HUES6 (cell line): ENCODE measurements around the gene RBMS1.

Experiments used
- H3K27ac ChIP-seq: 2 replicates; pipeline ENCODE4 v1.7.0; 2013; ENCODE audit warnings: low read depth, mild to moderate bottlenecking, low read length, inconsistent platforms
- H3K27me3 ChIP-seq: 2 replicates; pipeline ENCODE4 v1.6.1; 2013; ENCODE audit warnings: low read length; ENCODE audit not compliant: control insufficient read depth, insufficient read depth
- H3K36me3 ChIP-seq: 2 replicates; pipeline ENCODE4 v1.6.1; 2013; ENCODE audit warnings: low read length; ENCODE audit not compliant: control insufficient read depth, insufficient read depth
- H3K4me1 ChIP-seq: 2 replicates; pipeline ENCODE4 v1.6.1; 2013; ENCODE audit warnings: low read length; ENCODE audit not compliant: control insufficient read depth, insufficient read depth
- H3K4me3 ChIP-seq: 2 replicates; pipeline ENCODE4 v1.5.1; 2013; ENCODE audit warnings: low read depth, low read length
- H3K9ac ChIP-seq: one replicate; pipeline ENCODE4 v1.6.1; 2013; ENCODE audit warnings: mild to moderate bottlenecking, low read length
- H3K9me3 ChIP-seq: 2 replicates; pipeline ENCODE4 v1.6.1; 2013; ENCODE audit warnings: low read depth, low read length; ENCODE audit not compliant: control insufficient read depth, insufficient read depth

Gene RBMS1

GRCh38 chr2:160379399-160379798 is 114.2 kb downstream of the RBMS1 start:
- Histone ChIP-seq H3K4me1 (peaks cover 49% of the 10 kb centered on the region), H3K9ac (no peak overlapping the region), H3K27me3 (no peaks in the 10 kb centered on the region), H3K9me3 (no peaks in the 10 kb centered on the region), H3K36me3 (no peaks in the 10 kb centered on the region), H3K27ac (no peak overlapping the region), H3K4me3 (no peak overlapping the region)

GRCh38 chr2:160377204-160377995 is 116.2 kb downstream of the RBMS1 start:
- no peak overlapping the region for H3K4me3 ChIP-seq
- H3K36me3 ChIP-seq, result no peaks in the 10 kb centered on the region
- H3K27me3 ChIP-seq, result no peaks in the 10 kb centered on the region
- H3K9me3 ChIP-seq, result no peaks in the 10 kb centered on the region
- H3K4me1 ChIP-seq, result peaks cover 64% of the 10 kb centered on the region
- no peak overlapping the region for H3K27ac ChIP-seq
- no peak overlapping the region for H3K9ac ChIP-seq

- Histone ChIP-seq H3K27ac (no peak overlapping the region), H3K4me1 (peaks cover 67% of the 10 kb centered on the region), H3K4me3 (no peak overlapping the region), H3K9ac (no peak overlapping the region), H3K36me3 (no peaks in the 10 kb centered on the region), H3K9me3 (no peaks in the 10 kb centered on the region), H3K27me3 (no peaks in the 10 kb centered on the region)
These were observed 117.0 kb downstream of the RBMS1 start for GRCh38 chr2:160376576-160376975.

GRCh38 chr2:160375802-160376469 is 117.7 kb downstream of the RBMS1 start:
- Histone ChIP-seq H3K9ac (no peak overlapping the region), H3K27ac (no peak overlapping the region), H3K4me3 (no peak overlapping the region), H3K36me3 (no peaks in the 10 kb centered on the region), H3K4me1 (peaks cover 68% of the 10 kb centered on the region), H3K27me3 (no peaks in the 10 kb centered on the region), H3K9me3 (no peaks in the 10 kb centered on the region)

- H3K9ac ChIP-seq, result no peak overlapping the region
- no peaks in the 10 kb centered on the region for H3K9me3 ChIP-seq
- H3K36me3 ChIP-seq, result no peaks in the 10 kb centered on the region
- H3K4me3 ChIP-seq, result no peak overlapping the region
- no peaks in the 10 kb centered on the region for H3K27me3 ChIP-seq
- H3K27ac ChIP-seq, result no peak overlapping the region
- peaks cover 61% of the 10 kb centered on the region for H3K4me1 ChIP-seq
These were observed 118.6 kb downstream of the RBMS1 start for GRCh38 chr2:160375037-160375436.

GRCh38 chr2:160373666-160374065 is 119.9 kb downstream of the RBMS1 start:
- Histone ChIP-seq H3K27me3 (no peaks in the 10 kb centered on the region), H3K4me1 (peaks cover 63% of the 10 kb centered on the region), H3K9ac (no peak overlapping the region), H3K9me3 (no peaks in the 10 kb centered on the region), H3K36me3 (no peaks in the 10 kb centered on the region), H3K4me3 (no peak overlapping the region), H3K27ac (no peak overlapping the region)

- Histone ChIP-seq H3K36me3 (no peaks in the 10 kb centered on the region), H3K27ac (no peak overlapping the region), H3K9me3 (no peaks in the 10 kb centered on the region), H3K9ac (no peak overlapping the region), H3K4me1 (peaks cover 65% of the 10 kb centered on the region), H3K27me3 (no peaks in the 10 kb centered on the region), H3K4me3 (no peak overlapping the region)
These were observed 120.3 kb downstream of the RBMS1 start for GRCh38 chr2:160373263-160373662.

- no peaks in the 10 kb centered on the region for H3K9me3 ChIP-seq
- H3K27me3 ChIP-seq, result no peaks in the 10 kb centered on the region
- H3K4me3 ChIP-seq, result no peak overlapping the region
- H3K4me1 ChIP-seq, result peaks cover 68% of the 10 kb centered on the region
- no peak overlapping the region for H3K27ac ChIP-seq
- no peaks in the 10 kb centered on the region for H3K36me3 ChIP-seq
- no peak overlapping the region for H3K9ac ChIP-seq
These were observed 121.0 kb downstream of the RBMS1 start for GRCh38 chr2:160372585-160372984.

GRCh38 chr2:160372010-160372356 is 121.6 kb downstream of the RBMS1 start:
- Histone ChIP-seq H3K4me1 (peaks cover 66% of the 10 kb centered on the region), H3K36me3 (no peaks in the 10 kb centered on the region)

GRCh38 chr2:160371251-160372009 is 122.2 kb downstream of the RBMS1 start:
- H3K36me3 ChIP-seq, result no peaks in the 10 kb centered on the region
- H3K4me3 ChIP-seq, result no peak overlapping the region
- no peak overlapping the region for H3K9ac ChIP-seq
- no peak overlapping the region for H3K27ac ChIP-seq
- no peaks in the 10 kb centered on the region for H3K27me3 ChIP-seq
- peaks cover 62% of the 10 kb centered on the region for H3K4me1 ChIP-seq
- no peaks in the 10 kb centered on the region for H3K9me3 ChIP-seq

More at GRCh38 chr2:160372010-160372356, 121.6 kb downstream of the RBMS1 start:
- no peaks in the 10 kb centered on the region for H3K27me3 ChIP-seq
- H3K27ac ChIP-seq, result no peak overlapping the region
- no peaks in the 10 kb centered on the region for H3K9me3 ChIP-seq
- no peak overlapping the region for H3K9ac ChIP-seq
- no peak overlapping the region for H3K4me3 ChIP-seq
